Measurements from ENCODE around the gene SEC14L1.
"Not testable (repeated sequence)": the region's sequence is repeated elsewhere in the genome, so short reads cannot be mapped to it uniquely, and the experiment has no call there.

Gene SEC14L1

DNA sequence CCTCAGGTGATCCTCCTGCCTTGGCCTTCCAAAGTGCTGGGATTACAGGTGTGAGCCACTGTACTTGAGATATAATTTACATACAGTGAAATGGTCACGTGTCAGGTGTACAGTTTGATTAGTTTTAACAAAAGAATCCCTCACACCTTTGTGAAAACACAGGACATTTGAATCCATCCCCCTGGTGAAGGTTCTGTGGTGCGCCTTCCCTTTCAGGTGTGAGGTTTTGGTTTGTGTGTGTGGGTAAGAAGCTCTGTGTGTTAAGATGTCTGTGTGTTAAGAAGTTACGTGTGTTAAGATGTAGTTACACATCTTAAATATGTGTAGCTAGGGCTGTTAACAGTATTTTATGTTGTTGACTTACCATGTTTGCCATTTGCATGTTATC is 4.4 kb downstream of the SEC14L1 start:
- peaks cover 43% of the 10 kb centered on the region for H3K4me1 ChIP-seq (ENCODE audit: control insufficient read depth, insufficient read depth, low read length)
- no peaks in the 10 kb centered on the region for H3K27me3 ChIP-seq (ENCODE audit: control insufficient read depth, insufficient read depth, low read length)
- no peak overlapping the region for H3K27ac ChIP-seq (ENCODE audit: low read depth, low read length)
- no peaks in the 10 kb centered on the region for H3K9me3 ChIP-seq (ENCODE audit: control insufficient read depth, insufficient read depth, low read depth, low read length)
- peaks cover 39% of the 10 kb centered on the region for H3K36me3 ChIP-seq (ENCODE audit: control insufficient read depth, insufficient read depth, low read length)
- no peak overlapping the region for H3K9ac ChIP-seq (ENCODE audit: low read length)
- no peak overlapping the region for H3K4me3 ChIP-seq (ENCODE audit: low read depth, low read length)

DNA sequence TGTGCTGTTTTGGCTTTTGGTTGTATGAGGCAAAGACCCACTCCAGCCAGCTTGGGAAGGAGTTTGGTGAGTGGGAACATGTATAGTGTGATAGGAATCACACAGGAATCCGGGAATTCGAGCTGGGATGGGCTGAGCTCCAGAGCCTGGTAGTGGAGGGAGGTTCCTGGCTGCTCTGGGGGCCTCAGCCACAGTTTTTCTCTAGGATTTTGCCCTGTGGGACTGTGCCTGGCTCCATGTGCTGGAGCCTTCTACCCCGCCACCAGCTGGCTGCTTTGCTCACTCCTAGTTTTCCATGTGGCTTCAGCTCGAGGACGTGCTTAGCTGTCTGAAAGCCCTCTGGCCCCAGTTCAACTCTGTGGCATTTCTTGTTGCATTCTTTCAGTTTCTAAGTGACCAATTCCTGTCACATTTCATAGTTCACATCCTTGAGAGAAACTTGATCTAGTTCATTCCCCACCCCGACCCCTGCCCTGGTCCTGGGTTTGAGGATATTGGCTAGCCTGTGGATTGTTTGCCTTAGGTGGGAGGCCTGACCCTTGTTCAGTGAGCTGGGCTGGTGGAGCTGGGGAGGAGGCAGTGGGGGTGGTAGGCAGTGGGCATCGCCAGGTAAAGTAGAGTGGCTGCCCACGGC is 5.0 kb downstream of the SEC14L1 start:
- H3K4me3 ChIP-seq (ENCODE audit: low read depth, low read length), result no peak overlapping the region
- no peaks in the 10 kb centered on the region for H3K9me3 ChIP-seq (ENCODE audit: control insufficient read depth, insufficient read depth, low read depth, low read length)
- H3K27ac ChIP-seq (ENCODE audit: low read depth, low read length), result no peak overlapping the region
- H3K4me1 ChIP-seq (ENCODE audit: control insufficient read depth, insufficient read depth, low read length), result peaks cover 43% of the 10 kb centered on the region
- no peak overlapping the region for H3K9ac ChIP-seq (ENCODE audit: low read length)
- peaks cover 42% of the 10 kb centered on the region for H3K36me3 ChIP-seq (ENCODE audit: control insufficient read depth, insufficient read depth, low read length)
- no peaks in the 10 kb centered on the region for H3K27me3 ChIP-seq (ENCODE audit: control insufficient read depth, insufficient read depth, low read length)

DNA sequence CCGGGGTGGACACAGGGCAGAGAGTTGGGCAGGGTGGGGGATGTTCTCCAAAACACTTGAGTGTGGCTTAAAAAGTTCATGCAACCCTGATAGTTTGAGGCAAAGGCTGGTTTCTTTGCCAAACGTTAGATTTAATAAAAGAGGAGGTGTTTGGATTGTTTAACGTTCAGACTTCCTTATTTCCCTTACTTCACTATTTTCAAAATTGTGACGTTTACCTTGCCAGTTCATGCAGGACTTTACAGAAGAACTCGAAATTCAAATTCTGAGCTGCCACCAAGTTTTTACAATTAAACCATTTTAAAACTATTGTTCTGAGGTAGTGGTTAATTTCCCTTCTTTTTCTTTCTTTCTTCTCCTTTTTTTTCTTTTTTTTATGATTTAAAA is 5.5 kb downstream of the SEC14L1 start:
- Histone ChIP-seq H3K27ac (ENCODE audit: low read depth, low read length) (no peak overlapping the region), H3K4me1 (ENCODE audit: control insufficient read depth, insufficient read depth, low read length) (peaks cover 43% of the 10 kb centered on the region), H3K27me3 (ENCODE audit: control insufficient read depth, insufficient read depth, low read length) (no peaks in the 10 kb centered on the region), H3K4me3 (ENCODE audit: low read depth, low read length) (no peak overlapping the region), H3K9ac (ENCODE audit: low read length) (no peak overlapping the region), H3K36me3 (ENCODE audit: control insufficient read depth, insufficient read depth, low read length) (peaks cover 42% of the 10 kb centered on the region), H3K9me3 (ENCODE audit: control insufficient read depth, insufficient read depth, low read depth, low read length) (no peaks in the 10 kb centered on the region)

DNA sequence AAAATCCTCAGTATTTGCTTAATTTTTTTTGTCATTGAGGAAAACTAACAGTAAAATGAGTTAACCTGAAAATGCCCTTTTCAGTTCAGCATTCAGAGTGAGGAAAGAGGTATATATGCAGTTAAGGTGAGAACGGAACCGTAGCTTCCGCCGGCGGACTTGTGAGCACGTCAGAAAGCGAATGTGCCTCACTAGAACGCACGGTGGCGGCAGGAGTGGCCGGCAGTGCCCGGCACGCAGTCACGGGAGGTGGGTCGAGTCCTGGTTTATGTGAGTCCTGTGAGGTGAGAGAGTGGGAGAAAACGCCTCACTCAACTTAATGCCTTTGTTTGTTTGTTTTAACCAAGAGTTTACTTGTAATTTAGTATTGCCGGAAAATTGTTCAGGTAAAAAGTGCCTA is 6.1 kb downstream of the SEC14L1 start:
- H3K9me3 ChIP-seq (ENCODE audit: control insufficient read depth, insufficient read depth, low read depth, low read length), result no peaks in the 10 kb centered on the region
- H3K27me3 ChIP-seq (ENCODE audit: control insufficient read depth, insufficient read depth, low read length), result no peaks in the 10 kb centered on the region
- H3K4me3 ChIP-seq (ENCODE audit: low read depth, low read length), result peak overlapping the region; percentile 9; the same call in 1 of the 2 replicates
- H3K9ac ChIP-seq (ENCODE audit: low read length), result no peak overlapping the region
- H3K27ac ChIP-seq (ENCODE audit: low read depth, low read length), result no peak overlapping the region
- peaks cover 39% of the 10 kb centered on the region for H3K4me1 ChIP-seq (ENCODE audit: control insufficient read depth, insufficient read depth, low read length)
- H3K36me3 ChIP-seq (ENCODE audit: control insufficient read depth, insufficient read depth, low read length), result peaks cover 42% of the 10 kb centered on the region

DNA sequence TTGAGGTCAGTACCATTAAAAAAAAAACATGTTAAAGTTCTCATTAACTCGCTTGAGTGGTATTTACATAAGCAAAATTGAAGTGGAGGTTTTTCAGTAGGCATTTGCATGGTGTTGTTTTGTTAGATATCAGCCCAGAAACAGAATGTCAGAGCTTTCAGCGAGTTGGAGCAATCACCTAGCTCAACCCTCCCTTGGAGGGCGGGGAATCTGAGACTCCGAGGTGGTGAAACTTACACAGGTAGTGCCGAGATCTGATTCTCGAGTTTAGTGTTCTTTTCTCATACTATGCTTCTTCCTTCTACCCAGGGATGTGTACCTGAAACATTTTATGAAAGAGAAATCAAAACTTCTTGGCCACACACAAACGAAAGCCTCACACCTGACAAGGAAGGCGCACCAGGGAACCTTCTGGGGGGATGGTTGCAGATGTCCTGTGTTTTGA is 6.6 kb downstream of the SEC14L1 start:
- Histone ChIP-seq H3K27ac (ENCODE audit: low read depth, low read length) (no peak overlapping the region), H3K27me3 (ENCODE audit: control insufficient read depth, insufficient read depth, low read length) (no peaks in the 10 kb centered on the region), H3K9me3 (ENCODE audit: control insufficient read depth, insufficient read depth, low read depth, low read length) (no peaks in the 10 kb centered on the region), H3K4me1 (ENCODE audit: control insufficient read depth, insufficient read depth, low read length) (peaks cover 35% of the 10 kb centered on the region), H3K4me3 (ENCODE audit: low read depth, low read length) (peak overlapping the region; percentile 9; the same call in 1 of the 2 replicates), H3K9ac (ENCODE audit: low read length) (no peak overlapping the region), H3K36me3 (ENCODE audit: control insufficient read depth, insufficient read depth, low read length) (peaks cover 42% of the 10 kb centered on the region)

DNA sequence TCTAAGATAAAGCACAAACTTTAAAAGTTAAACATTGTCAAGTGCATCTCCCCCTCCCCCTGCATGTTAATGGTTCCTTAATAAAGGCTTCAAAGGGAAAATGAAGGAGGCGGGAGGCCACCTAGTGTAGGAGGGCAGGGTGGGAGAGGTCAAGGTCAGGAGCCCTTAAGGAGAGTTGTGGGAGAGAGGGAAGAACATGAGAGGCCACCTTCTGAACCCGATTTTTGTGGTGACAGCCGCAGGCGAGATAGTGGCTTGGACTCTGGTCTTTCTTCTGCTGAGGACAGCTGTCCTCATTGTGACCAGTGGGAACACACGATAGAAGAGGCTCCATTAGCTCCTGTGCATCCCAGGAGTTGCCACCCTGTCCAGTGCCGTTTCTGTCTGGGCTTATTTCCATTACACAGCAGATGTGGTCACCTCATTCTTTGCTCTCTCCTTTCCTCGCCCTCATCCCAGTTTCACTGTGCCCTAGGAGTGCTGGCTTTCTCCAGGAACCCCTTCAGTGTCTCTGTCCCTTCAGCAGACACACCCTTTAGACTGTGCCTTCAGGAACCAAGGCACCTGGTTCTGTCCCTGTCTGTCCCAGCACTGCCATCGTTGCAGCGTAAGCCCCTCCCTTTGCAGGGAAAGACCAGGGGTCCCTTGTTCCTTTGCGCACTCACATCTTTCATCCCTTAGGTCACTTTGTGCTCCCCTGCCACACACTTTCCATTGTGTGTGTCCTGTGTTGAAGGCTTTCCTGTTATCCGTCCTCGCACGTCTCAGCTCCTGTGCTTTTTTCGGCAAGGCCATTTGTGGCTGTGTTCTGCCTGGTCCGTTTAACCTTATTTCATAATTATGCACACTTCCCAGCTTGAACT is 7.5 kb downstream of the SEC14L1 start:
- peak overlapping the region; percentile 21 for H3K9ac ChIP-seq (ENCODE audit: low read length)
- H3K4me1 ChIP-seq (ENCODE audit: control insufficient read depth, insufficient read depth, low read length), result peaks cover 35% of the 10 kb centered on the region
- no peaks in the 10 kb centered on the region for H3K27me3 ChIP-seq (ENCODE audit: control insufficient read depth, insufficient read depth, low read length)
- H3K36me3 ChIP-seq (ENCODE audit: control insufficient read depth, insufficient read depth, low read length), result peaks cover 34% of the 10 kb centered on the region
- H3K4me3 ChIP-seq (ENCODE audit: low read depth, low read length), result no peak overlapping the region
- H3K9me3 ChIP-seq (ENCODE audit: control insufficient read depth, insufficient read depth, low read depth, low read length), result no peaks in the 10 kb centered on the region
- H3K27ac ChIP-seq (ENCODE audit: low read depth, low read length), result no peak overlapping the region

DNA sequence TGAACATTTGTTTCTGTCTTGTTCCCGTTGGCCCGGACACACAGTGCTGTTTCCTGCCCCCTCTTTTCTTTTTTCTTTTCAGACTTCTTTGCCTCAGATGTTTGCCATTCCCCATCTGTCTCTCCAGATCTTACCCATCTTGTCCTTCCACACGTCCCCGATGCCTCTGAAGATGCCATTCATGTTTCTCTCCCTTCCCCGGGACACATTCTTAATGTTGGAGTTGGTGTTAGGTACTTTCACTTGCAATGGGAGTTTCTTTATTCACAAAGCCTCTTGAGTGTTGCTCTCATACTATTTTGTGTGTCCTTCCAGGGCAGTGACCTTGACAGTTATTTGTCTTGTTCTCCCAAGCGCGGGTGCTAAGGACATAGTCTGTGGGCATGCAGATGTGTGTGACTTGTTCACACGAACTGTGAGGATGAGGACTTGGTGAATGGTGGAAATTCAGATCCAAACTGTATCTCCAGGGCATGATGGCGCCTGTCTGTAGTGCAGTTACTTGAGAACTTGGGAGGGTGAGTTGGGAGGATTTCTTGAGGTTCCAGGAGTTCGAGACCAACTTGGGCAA is 8.3 kb downstream of the SEC14L1 start:
- Histone ChIP-seq H3K4me1 (ENCODE audit: control insufficient read depth, insufficient read depth, low read length) (peaks cover 35% of the 10 kb centered on the region), H3K36me3 (ENCODE audit: control insufficient read depth, insufficient read depth, low read length) (peaks cover 27% of the 10 kb centered on the region)

DNA sequence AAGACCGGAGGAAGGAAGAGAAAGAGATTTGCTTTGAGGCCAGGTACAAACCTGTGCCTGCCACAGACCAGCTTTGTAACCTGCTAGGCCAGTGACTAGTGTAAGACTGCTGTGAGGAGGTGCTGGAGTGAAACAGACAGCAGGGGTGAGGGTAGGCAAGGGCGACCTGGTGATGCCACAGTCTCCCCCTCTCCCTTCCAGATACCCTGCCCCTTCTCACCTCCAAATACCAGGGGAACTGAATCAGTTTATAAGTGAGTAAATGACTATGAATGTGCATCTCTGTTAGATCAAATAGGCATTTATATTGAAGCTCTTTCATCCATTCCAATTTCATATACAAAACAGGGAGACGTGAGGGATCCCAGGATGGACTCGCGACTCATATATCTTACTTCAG is 9.4 kb downstream of the SEC14L1 start:
- Histone ChIP-seq H3K4me1 (ENCODE audit: control insufficient read depth, insufficient read depth, low read length) (peaks cover 35% of the 10 kb centered on the region), H3K27me3 (ENCODE audit: control insufficient read depth, insufficient read depth, low read length) (no peaks in the 10 kb centered on the region), H3K36me3 (ENCODE audit: control insufficient read depth, insufficient read depth, low read length) (peaks cover 22% of the 10 kb centered on the region), H3K4me3 (ENCODE audit: low read depth, low read length) (no peak overlapping the region), H3K9ac (ENCODE audit: low read length) (no peak overlapping the region), H3K9me3 (ENCODE audit: control insufficient read depth, insufficient read depth, low read depth, low read length) (no peaks in the 10 kb centered on the region), H3K27ac (ENCODE audit: low read depth, low read length) (no peak overlapping the region)

More for the DNA sequence above, 8.3 kb downstream of the SEC14L1 start:
- no peak overlapping the region for H3K4me3 ChIP-seq (ENCODE audit: low read depth, low read length)
- H3K27ac ChIP-seq (ENCODE audit: low read depth, low read length), result no peak overlapping the region
- no peak overlapping the region for H3K9ac ChIP-seq (ENCODE audit: low read length)
- H3K9me3 ChIP-seq (ENCODE audit: control insufficient read depth, insufficient read depth, low read depth, low read length), result no peaks in the 10 kb centered on the region
- no peaks in the 10 kb centered on the region for H3K27me3 ChIP-seq (ENCODE audit: control insufficient read depth, insufficient read depth, low read length)

DNA sequence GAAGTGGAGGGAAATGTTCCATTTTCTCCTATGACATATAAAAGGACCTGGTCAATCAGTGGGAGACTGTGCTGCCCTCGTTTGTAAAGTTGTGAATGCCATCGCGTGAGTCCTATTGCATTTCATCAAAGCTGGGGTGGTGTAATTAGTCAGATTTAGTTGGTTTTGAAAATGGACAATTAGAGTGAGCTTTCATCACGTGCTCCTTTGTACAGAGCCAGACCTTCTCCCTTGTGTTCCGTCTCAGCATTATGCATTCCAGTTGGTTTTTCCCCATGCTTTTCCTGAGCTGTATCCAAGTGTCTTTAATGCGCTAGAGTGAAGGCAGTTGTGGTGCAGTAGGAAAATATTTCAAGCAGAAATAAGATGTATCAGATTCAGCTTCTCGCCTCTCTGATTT is 10.4 kb downstream of the SEC14L1 start:
- H3K4me3 ChIP-seq (ENCODE audit: low read depth, low read length), result no peak overlapping the region
- no peak overlapping the region for H3K27ac ChIP-seq (ENCODE audit: low read depth, low read length)
- peaks cover 25% of the 10 kb centered on the region for H3K4me1 ChIP-seq (ENCODE audit: control insufficient read depth, insufficient read depth, low read length)
- H3K27me3 ChIP-seq (ENCODE audit: control insufficient read depth, insufficient read depth, low read length), result no peaks in the 10 kb centered on the region
- H3K9me3 ChIP-seq (ENCODE audit: control insufficient read depth, insufficient read depth, low read depth, low read length), result no peaks in the 10 kb centered on the region
- H3K9ac ChIP-seq (ENCODE audit: low read length), result no peak overlapping the region
- peaks cover 19% of the 10 kb centered on the region for H3K36me3 ChIP-seq (ENCODE audit: control insufficient read depth, insufficient read depth, low read length)

DNA sequence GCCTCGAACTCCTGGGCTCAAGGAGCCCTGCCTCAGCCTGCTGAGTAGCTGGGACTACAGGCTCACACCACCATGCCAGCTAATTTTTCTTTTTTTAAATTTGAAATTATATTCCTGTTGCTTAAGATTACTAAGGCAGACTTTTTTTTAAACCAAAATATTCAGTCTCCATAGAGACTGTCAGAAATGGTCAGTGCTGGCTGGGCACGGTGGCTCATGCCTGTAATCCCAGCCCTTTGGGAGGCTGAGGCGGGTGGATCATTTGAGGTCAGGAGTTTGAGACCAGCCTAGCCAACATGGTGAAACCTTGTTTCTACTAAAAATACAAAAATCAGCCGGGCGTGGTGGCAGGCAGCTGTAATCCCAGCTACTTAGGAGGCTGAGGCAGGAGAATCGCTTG is 11.3 kb downstream of the SEC14L1 start:
- H3K27ac ChIP-seq (ENCODE audit: low read depth, low read length); H3K9me3 ChIP-seq (ENCODE audit: control insufficient read depth, insufficient read depth, low read depth, low read length); H3K4me3 ChIP-seq (ENCODE audit: low read depth, low read length); H3K27me3 ChIP-seq (ENCODE audit: control insufficient read depth, insufficient read depth, low read length); H3K9ac ChIP-seq (ENCODE audit: low read length): not testable (repeated sequence)
- Histone ChIP-seq H3K4me1 (ENCODE audit: control insufficient read depth, insufficient read depth, low read length) (peaks cover 17% of the 10 kb centered on the region), H3K36me3 (ENCODE audit: control insufficient read depth, insufficient read depth, low read length) (peaks cover 19% of the 10 kb centered on the region)

DNA sequence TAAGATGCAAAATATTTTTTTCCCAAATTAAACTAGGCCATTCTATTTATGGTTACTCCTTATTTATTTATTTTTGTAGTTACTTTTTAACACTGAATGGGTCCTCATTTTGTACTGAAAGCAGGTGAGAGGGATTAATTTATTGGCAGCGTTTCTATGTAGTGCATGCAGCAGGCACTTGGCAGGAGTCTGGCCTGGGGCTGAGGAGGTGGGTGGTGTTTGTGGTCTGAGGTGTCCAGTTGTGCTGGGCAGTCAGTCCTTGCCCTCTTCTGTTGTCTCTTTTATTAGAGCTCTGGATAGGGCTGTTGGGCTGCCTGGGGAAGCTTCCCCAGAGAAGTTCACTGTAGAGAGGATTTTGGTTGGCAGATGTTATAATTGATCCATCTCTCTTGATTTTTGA is 12.7 kb downstream of the SEC14L1 start:
- no peak overlapping the region for H3K4me3 ChIP-seq (ENCODE audit: low read depth, low read length)
- H3K4me1 ChIP-seq (ENCODE audit: control insufficient read depth, insufficient read depth, low read length), result peaks cover 3% of the 10 kb centered on the region
- no peak overlapping the region for H3K9ac ChIP-seq (ENCODE audit: low read length)
- H3K27ac ChIP-seq (ENCODE audit: low read depth, low read length), result no peak overlapping the region
- peaks cover 14% of the 10 kb centered on the region for H3K36me3 ChIP-seq (ENCODE audit: control insufficient read depth, insufficient read depth, low read length)
- no peaks in the 10 kb centered on the region for H3K27me3 ChIP-seq (ENCODE audit: control insufficient read depth, insufficient read depth, low read length)
- H3K9me3 ChIP-seq (ENCODE audit: control insufficient read depth, insufficient read depth, low read depth, low read length), result no peaks in the 10 kb centered on the region
